ENCODE measurements around the gene KIF26B.

GRCh38 chr1:245292141-245292540 lies 137.4 kb downstream of the KIF26B start:
- TF ChIP-seq REST (IDR thresholded peaks at IDR 0.05; ENCODE audit: low read depth, low read length) (no peak), POLR2AphosphoS5 (IDR thresholded peaks at IDR 0.05; ENCODE audit: low read depth, low read length) (no peak), TAF1 (IDR thresholded peaks at IDR 0.05; ENCODE audit: borderline replicate concordance, low read depth, low read length) (no peak), RXRA (IDR thresholded peaks at IDR 0.05; ENCODE audit: borderline replicate concordance, low read depth) (no peak), EP300 (IDR thresholded peaks at IDR 0.05; ENCODE audit: borderline replicate concordance in 1 of 2, low read depth in 1 of 2, low read length in 1 of 2) (no peak), CTCF (IDR thresholded peaks at IDR 0.05) (no peak), USF1 (IDR thresholded peaks at IDR 0.05; ENCODE audit: borderline replicate concordance, low read depth) (no peak), MXI1 (IDR thresholded peaks at IDR 0.05; ENCODE audit: low read depth, low read length) (no peak)

Measured in SK-N-SH (cell line).